Activated CD8-positive, alpha-beta memory T cell treated with anti-CD3 and anti-CD28 coated beads, Interleukin-2, amount 50 U/mL, for 24 hours (primary cell): ENCODE measurements around the gene TNNC1.

Experiments
- DNase-seq: peaks from one replicate; pipeline ENCODE4 v3.0.0-alpha.2; 2020; ENCODE audit errors: extremely low read depth

The TNNC1 gene

GRCh38 chr3:52443791-52444687 is 9.8 kb downstream of the TNNC1 start:
- no peak for DNase-seq

- DNase-seq, result no peak
Observed at GRCh38 chr3:52443268-52443610, 10.6 kb downstream of the TNNC1 start.

- no peak for DNase-seq
Observed at GRCh38 chr3:52442409-52443267, 11.2 kb downstream of the TNNC1 start.

- no peak for DNase-seq
Observed at GRCh38 chr3:52441772-52442332, 12.0 kb downstream of the TNNC1 start.

GRCh38 chr3:52441091-52441771 is 12.6 kb downstream of the TNNC1 start:
- no peak for DNase-seq

- no peak for DNase-seq
Observed at GRCh38 chr3:52440671-52441070, 13.2 kb downstream of the TNNC1 start.

GRCh38 chr3:52440249-52440551 is 13.6 kb downstream of the TNNC1 start:
- no peak for DNase-seq

- DNase-seq, result no peak
Observed at GRCh38 chr3:52439426-52440248, 14.2 kb downstream of the TNNC1 start.

GRCh38 chr3:52438579-52439425 is 15.0 kb downstream of the TNNC1 start:
- DNase-seq, result no peak

GRCh38 chr3:52438104-52438376 is 15.8 kb downstream of the TNNC1 start:
- DNase-seq, result no peak

- DNase-seq, result no peak
Observed at GRCh38 chr3:52437326-52438103, 16.3 kb downstream of the TNNC1 start.

- no peak for DNase-seq
Observed at GRCh38 chr3:52436500-52437149, 17.2 kb downstream of the TNNC1 start.

- DNase-seq, result no peak
Observed at GRCh38 chr3:52435246-52436101, 18.4 kb downstream of the TNNC1 start.

GRCh38 chr3:52434491-52435115 is 19.2 kb downstream of the TNNC1 start:
- DNase-seq, result no peak

GRCh38 chr3:52433996-52434479 is 19.8 kb downstream of the TNNC1 start:
- no peak for DNase-seq

- no peak for DNase-seq
Observed at GRCh38 chr3:52433328-52433995, 20.4 kb downstream of the TNNC1 start.

GRCh38 chr3:52432691-52433141 is 21.1 kb downstream of the TNNC1 start:
- DNase-seq, result no peak
